Stimulated activated CD8-positive, alpha-beta memory T cell treated with anti-CD3 and anti-CD28 coated beads, Interleukin-7, amount 100 ng/mL, for 4 hours (primary cell): Measurements from ENCODE around the gene ABCC3.

Source experiments
- DNase-seq, 2 donors: peaks; one replicate each; pipeline ENCODE4 v3.0.0-alpha.2; 2020; ENCODE audit warnings: low read depth in 2 of 2

ABCC3 gene

DNA sequence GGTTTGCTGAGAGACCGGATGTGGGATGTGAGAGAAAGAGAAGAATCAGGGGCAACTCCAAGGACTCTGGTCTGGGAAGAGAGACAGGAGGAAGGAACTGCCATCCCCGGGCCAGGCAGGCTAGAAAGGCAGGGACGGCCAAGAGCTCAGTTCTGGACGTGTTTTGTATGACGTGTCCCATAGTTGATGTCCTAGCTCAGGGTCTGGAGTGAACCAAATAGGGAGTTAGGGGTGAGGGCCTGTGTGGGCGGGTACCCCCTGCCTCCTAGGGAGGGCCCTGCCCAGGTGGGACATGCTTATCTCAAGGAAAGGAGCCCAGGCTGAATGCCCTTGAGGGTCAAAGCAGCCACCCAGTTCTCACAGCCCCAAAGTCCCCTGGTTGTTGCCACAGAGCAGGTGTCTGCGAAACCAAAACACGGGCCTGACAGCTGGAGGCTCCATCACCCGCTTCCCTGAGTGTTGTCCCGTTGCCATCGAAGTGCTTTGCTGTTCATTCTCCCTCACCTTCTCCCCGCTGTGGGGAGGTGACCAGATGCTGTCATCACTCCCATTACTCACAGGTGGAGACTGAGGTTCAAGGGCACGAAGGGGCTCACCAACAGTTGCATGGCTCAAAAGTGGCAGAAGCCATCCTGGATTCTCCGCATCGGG is 7.5 kb downstream of the ABCC3 start:
- no peak for DNase-seq

- no peak for DNase-seq
These were observed 8.3 kb downstream of the ABCC3 start for GRCh38 chr17:50642722-50643656.

DNA sequence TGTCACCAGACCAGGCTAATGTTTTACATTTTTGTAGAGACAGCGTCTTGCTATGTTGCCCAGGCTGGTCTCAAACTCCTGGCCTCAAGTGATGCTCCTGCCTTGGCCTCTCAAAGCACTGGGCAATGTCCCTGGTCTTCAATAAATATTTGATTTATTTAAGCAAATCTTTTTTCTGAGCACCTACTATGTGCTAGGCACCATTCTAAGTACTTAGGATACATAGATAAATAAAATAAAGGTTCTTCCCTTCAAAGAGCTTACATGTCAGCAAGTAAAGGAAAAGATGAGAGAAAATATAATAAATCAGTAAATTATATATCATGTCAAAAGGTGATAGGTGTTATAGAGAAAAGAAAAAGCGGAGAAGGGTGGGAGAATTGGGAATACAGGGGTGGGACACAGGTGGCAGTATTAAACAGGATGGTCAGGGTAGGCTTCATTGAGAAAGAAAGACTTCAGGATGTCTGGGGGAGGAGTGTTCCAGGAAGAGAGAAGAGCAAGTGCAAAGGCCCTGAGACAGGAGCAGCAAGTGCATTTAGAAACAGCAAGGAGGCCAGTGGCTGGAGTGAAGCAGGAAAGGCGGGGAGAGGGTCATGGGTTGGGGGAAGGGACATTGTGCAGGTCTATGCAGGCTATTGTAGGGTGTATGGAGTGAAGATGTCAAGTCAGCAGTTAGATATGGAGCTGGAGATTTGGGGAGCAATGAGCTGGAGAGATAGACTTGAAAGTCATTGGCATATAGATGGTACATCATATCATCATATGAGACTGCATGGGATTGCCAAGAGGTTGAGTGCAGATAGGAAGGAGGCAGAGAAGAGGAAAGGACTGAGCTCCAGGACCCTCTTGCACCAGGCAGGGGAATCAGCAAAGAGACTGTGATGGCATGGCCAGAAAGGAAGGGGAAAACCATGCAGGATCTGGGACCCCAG is 11.3 kb downstream of the ABCC3 start:
- no peak for DNase-seq

GRCh38 chr17:50647187-50647586 is 12.5 kb downstream of the ABCC3 start:
- no peak for DNase-seq

GRCh38 chr17:50649042-50649908 is 14.6 kb downstream of the ABCC3 start:
- DNase-seq, result no peak

- DNase-seq, result no peak
These were observed 17.0 kb downstream of the ABCC3 start for GRCh38 chr17:50651661-50652060.

DNA sequence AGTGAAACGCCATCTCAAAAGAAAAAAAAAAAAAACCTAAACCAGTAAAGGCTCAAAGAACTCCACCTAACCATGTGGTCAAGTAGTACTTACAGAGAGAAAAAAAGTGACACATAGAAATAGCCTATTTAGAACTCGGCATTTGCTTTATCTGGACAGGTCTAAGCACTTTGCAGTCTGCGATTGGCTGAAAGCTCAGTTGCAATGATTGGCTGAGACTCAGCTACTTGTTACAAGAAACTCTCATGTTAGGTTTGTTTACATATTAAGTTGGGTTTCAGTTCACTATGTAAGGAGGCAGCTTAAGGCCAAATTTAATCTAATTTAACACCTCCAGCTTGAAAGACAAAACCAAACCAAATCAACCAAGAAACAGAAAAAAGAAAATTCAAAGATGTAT is 19.1 kb downstream of the ABCC3 start:
- DNase-seq, result no peak

DNA sequence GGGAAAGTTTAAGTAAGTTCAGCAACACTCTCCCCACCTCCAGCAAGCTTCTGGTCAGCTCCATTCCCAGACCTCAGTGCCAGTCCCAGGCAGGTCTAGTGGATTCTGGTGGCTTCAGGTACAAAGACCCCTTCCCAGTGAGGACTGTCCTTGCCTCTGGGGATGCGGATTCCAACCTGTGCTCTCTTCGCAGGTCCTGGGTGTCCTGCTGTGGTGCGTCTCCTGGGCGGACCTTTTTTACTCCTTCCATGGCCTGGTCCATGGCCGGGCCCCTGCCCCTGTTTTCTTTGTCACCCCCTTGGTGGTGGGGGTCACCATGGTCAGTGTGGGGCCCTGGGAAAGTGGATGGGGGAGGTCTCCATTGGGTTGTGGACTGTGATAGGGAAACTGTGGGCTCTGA is 21.8 kb downstream of the ABCC3 start:
- no peak for DNase-seq

GRCh38 chr17:50657054-50657453 is 22.4 kb downstream of the ABCC3 start:
- no peak for DNase-seq

DNA sequence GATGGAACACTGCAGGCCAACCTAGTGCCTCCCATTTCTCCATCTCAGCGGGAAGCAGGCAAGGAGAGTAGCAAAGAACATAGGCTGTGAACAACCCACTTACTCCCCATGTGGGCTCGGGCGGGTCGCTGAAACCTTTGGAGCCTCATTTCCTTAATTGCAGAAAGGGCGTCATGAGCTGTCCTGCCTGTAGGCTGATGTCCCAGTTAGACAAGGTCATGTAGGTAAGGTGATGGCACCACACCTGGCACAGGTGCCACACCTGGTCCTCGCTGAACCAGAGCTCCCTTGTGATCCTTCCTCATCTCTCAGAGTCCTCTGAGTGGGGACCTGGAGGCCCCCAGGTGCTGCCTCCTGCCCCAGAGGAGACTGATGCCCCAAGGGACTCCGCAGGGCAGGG is 22.9 kb downstream of the ABCC3 start:
- DNase-seq, result no peak

GRCh38 chr17:50658616-50659015 is 23.9 kb downstream of the ABCC3 start:
- no peak for DNase-seq

DNA sequence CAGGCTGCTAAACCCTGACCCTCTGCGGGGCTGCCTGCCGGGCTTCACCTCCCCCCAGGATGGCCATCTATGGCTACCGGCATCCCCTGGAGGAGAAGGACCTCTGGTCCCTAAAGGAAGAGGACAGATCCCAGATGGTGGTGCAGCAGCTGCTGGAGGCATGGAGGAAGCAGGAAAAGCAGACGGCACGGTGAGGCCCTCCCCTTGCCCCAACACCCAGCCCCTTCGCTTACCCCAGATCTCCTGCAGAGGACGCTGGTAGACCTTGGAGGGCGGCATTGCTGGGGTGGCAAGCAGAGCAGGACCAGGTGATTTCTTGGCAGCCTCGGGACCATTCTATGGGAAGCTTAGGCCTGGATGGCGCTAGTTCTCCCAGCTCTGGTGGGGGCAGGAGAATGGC is 24.5 kb downstream of the ABCC3 start:
- DNase-seq, result no peak

DNA sequence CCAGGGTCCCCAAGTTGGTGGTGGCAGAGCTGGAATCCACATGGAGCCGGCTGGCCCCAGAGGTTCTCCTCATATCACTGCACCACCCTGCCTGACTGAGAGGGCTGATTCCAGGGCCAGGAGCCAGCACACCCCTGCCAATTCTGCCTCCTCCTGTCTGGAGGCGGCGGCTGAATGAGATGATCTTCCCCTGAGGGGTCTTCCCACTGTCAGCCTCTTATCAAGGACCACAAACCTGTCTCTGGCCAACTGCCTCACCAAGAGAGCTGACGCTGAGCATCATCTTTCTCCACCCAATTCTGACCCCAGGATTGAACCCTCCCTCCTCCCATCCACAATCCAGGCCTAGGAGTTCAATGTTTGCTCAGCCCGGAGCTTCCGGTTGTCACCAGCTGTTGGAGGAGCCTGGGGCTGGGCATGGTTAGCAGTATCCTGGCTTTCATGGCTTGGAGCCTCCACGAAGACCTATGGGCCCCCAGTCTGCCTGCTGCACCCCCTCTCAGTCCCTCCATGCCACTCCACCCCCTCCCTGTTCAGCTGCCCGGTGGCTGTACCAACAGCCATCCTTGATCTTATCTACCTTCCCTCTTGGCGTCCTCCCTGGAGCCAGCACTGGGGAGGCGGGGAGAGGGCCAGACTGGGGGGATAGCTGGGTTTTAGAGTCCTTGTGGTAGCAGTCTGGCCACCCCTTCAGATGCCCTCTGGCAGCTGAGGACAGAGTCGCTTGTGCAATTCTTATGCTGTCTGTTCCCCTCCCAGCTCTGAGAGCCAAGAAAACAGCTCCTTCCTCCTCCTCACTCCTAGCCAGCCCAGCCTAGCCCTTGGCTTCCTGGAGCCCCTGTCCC is 25.6 kb downstream of the ABCC3 start:
- DNase-seq, result no peak

DNA sequence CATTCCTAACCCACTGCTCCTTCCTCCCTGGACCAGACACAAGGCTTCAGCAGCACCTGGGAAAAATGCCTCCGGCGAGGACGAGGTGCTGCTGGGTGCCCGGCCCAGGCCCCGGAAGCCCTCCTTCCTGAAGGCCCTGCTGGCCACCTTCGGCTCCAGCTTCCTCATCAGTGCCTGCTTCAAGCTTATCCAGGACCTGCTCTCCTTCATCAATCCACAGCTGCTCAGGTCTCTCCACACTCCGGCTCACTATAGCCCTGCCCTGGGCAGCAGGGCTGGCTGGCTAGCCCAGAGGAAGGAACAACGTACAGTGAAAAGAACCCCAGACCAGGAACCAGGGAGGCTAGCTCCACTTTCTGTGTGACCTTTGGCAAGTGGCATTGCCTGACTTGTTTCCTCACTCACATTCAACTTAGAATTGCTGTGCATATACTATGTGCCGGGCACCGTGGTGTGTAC is 26.2 kb downstream of the ABCC3 start:
- DNase-seq, result no peak

- no peak for DNase-seq
These were observed 26.7 kb downstream of the ABCC3 start for GRCh38 chr17:50661348-50661747.

DNA sequence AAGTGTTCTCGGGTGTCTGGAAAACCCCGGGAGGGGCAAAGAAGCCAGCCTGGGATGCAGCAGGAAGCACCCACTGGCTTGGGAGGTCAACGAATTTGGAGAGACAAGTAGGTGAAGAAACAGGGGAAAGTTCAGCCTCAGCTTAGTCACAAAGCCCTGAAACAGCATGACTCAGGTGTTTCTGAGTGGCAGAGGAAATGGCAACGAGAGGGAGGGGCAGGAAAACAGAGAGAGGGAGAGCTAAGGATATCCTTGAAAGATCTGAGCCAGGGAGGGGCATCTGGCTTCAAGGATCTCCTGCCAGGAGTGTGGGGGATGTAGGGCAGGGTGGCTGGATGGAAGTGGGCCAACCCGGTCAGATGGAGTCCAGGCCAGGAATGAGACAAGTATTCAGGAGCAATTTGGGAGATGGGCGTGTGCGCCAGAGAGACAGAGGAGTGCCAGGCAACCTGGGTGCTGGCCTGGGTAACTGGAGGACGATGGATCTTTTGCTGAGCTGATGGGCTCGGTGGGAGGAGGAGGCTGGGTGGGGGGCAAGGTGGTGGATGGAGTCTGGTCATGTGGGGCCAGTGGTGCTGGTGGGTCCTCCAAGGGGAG is 27.2 kb downstream of the ABCC3 start:
- DNase-seq, result no peak

- DNase-seq, result no peak
These were observed 28.0 kb downstream of the ABCC3 start for GRCh38 chr17:50662632-50663225.

DNA sequence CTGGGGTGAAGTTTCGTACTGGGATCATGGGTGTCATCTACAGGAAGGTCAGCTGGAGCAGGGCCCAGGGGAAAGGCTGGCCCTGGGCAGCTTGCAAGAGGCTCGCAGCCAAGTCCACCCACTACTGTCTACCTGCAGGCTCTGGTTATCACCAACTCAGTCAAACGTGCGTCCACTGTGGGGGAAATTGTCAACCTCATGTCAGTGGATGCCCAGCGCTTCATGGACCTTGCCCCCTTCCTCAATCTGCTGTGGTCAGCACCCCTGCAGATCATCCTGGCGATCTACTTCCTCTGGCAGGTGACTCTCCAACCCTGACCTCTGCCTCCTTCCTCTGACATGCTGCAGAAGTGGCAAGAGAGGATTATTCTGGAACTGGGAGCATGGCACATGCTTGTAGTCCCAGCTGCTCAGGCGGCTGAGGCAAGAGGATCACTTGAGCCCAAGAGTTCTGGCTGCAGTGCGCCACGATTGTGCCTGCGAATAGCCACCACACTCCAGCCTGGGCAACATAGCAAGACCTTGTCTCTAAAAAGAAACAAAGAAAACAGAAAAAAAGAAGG is 29.2 kb downstream of the ABCC3 start:
- DNase-seq, result no peak
